ENCODE data around the gene TSEN54.

TSEN54 gene

GRCh38 chr17:75548813-75549212, 32.5 kb downstream of the TSEN54 start:
- Histone ChIP-seq H3K36me3 (ENCODE audit: insufficient read depth, insufficient read length, low read length) (peaks cover 11% of the 10 kb centered on the region), H3K4me3 (ENCODE audit: insufficient read length, low read depth) (no peak overlapping the region), H3K9ac (ENCODE audit: insufficient read length, low read depth) (peak overlapping the region; percentile 36), H3K9me3 (ENCODE audit: insufficient read depth, low read length) (no peaks in the 10 kb centered on the region), H3K4me1 (ENCODE audit: insufficient read depth, insufficient read length) (peaks cover 49% of the 10 kb centered on the region), H3K27me3 (ENCODE audit: insufficient read depth, insufficient read length) (no peaks in the 10 kb centered on the region)
- no peak for TF ChIP-seq ZNF274 (IDR thresholded peaks at IDR 0.05; ENCODE audit: low read depth, low read length)
- TF ChIP-seq YY1 (IDR thresholded peaks at IDR 0.05; ENCODE audit: insufficient read depth, insufficient read length), result no peak
- no peak for TF ChIP-seq SUZ12 (IDR thresholded peaks at IDR 0.05; ENCODE audit: extremely low read depth, insufficient read depth, insufficient read length)
- no peak for DNase-seq (ENCODE audit: low read depth, low spot score)

DNA sequence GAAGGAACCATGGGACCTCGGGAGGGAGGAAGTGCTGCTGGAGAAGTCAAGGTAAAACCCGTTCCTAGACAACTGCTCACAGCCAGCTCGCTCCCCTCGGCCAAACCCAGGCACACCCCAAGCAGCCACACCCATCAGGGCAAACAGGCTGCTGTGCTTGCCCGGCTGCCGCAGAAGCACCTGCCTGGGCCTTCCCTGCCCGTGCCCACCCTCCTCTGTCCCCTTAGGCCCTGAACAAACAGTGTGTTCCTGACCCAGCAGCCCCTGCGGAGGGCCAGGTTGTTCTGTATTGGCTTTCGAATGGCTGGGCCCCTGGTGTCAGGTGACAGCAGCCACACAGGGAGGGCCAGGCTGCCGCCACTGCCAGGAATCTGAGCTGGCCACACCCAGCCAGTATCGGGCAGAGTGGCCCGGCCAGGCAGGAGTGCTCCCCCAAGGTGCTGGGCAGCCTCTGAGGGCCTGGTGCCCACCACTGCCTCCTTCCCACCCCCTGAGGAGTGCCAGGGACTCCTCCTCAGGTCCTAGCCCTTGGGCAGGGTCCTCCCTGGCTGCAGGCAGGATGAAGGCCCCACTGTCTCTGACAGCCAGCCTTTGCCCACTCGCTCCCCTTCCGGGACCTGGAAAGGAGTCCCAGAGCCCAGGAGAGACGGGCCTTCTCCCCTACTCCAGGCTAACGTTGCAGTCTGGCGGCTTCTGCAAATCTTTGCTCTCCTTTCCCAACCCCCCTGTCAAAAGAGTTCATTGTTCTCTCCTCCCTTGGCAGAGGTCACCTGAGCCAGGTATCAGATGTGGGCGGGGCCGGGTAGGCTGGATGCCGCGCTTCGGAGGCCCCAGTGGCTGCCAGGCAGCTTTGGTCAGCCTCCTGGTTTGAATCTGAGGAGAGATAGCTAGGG, 33.2 kb downstream of the TSEN54 start:
- Histone ChIP-seq H3K9ac (ENCODE audit: insufficient read length, low read depth) (peak overlapping the region; percentile 57), H3K4me3 (ENCODE audit: insufficient read length, low read depth) (no peak overlapping the region), H3K4me1 (ENCODE audit: insufficient read depth, insufficient read length) (peaks cover 43% of the 10 kb centered on the region), H3K27me3 (ENCODE audit: insufficient read depth, insufficient read length) (no peaks in the 10 kb centered on the region), H3K9me3 (ENCODE audit: insufficient read depth, low read length) (no peaks in the 10 kb centered on the region), H3K36me3 (ENCODE audit: insufficient read depth, insufficient read length, low read length) (peaks cover 9% of the 10 kb centered on the region)
- no peak for DNase-seq (ENCODE audit: low read depth, low spot score)
- TF ChIP-seq ZNF274 (IDR thresholded peaks at IDR 0.05; ENCODE audit: low read depth, low read length), result no peak
- no peak for TF ChIP-seq YY1 (IDR thresholded peaks at IDR 0.05; ENCODE audit: insufficient read depth, insufficient read length)
- TF ChIP-seq SUZ12 (IDR thresholded peaks at IDR 0.05; ENCODE audit: extremely low read depth, insufficient read depth, insufficient read length), result no peak

GRCh38 chr17:75550139-75550465, 33.8 kb downstream of the TSEN54 start:
- no peak for TF ChIP-seq ZNF274 (IDR thresholded peaks at IDR 0.05; ENCODE audit: low read depth, low read length)
- TF ChIP-seq YY1 (IDR thresholded peaks at IDR 0.05; ENCODE audit: insufficient read depth, insufficient read length), result no peak
- TF ChIP-seq SUZ12 (IDR thresholded peaks at IDR 0.05; ENCODE audit: extremely low read depth, insufficient read depth, insufficient read length), result no peak
- H3K9ac ChIP-seq (ENCODE audit: insufficient read length, low read depth), result peak overlapping the region; percentile 5
- H3K27me3 ChIP-seq (ENCODE audit: insufficient read depth, insufficient read length), result no peaks in the 10 kb centered on the region
- H3K4me1 ChIP-seq (ENCODE audit: insufficient read depth, insufficient read length), result peaks cover 40% of the 10 kb centered on the region
- H3K4me3 ChIP-seq (ENCODE audit: insufficient read length, low read depth), result no peak overlapping the region
- H3K36me3 ChIP-seq (ENCODE audit: insufficient read depth, insufficient read length, low read length), result peaks cover 9% of the 10 kb centered on the region
- H3K9me3 ChIP-seq (ENCODE audit: insufficient read depth, low read length), result no peaks in the 10 kb centered on the region
- no peak for DNase-seq (ENCODE audit: low read depth, low spot score)

- Histone ChIP-seq H3K9ac (ENCODE audit: insufficient read length, low read depth) (no peak overlapping the region), H3K36me3 (ENCODE audit: insufficient read depth, insufficient read length, low read length) (peaks cover 7% of the 10 kb centered on the region)
Measured at GRCh38 chr17:75551266-75551665, 34.9 kb downstream of the TSEN54 start.

GRCh38 chr17:75552425-75553294, 36.3 kb downstream of the TSEN54 start:
- H3K4me1 ChIP-seq (ENCODE audit: insufficient read depth, insufficient read length), result peaks cover 43% of the 10 kb centered on the region
- H3K27me3 ChIP-seq (ENCODE audit: insufficient read depth, insufficient read length), result no peaks in the 10 kb centered on the region
- TF ChIP-seq YY1 (IDR thresholded peaks at IDR 0.05; ENCODE audit: insufficient read depth, insufficient read length) (no peak), ZNF274 (IDR thresholded peaks at IDR 0.05; ENCODE audit: low read depth, low read length) (no peak), SUZ12 (IDR thresholded peaks at IDR 0.05; ENCODE audit: extremely low read depth, insufficient read depth, insufficient read length) (no peak)
- no peak overlapping the region for H3K4me3 ChIP-seq (ENCODE audit: insufficient read length, low read depth)
- no peaks in the 10 kb centered on the region for H3K9me3 ChIP-seq (ENCODE audit: insufficient read depth, low read length)
- peaks cover 6% of the 10 kb centered on the region for H3K36me3 ChIP-seq (ENCODE audit: insufficient read depth, insufficient read length, low read length)
- peak overlapping the region; percentile 14 for H3K9ac ChIP-seq (ENCODE audit: insufficient read length, low read depth)
- DNase-seq (ENCODE audit: low read depth, low spot score), result no peak

More at GRCh38 chr17:75551266-75551665, 34.9 kb downstream of the TSEN54 start:
- no peak overlapping the region for H3K4me3 ChIP-seq (ENCODE audit: insufficient read length, low read depth)
- peaks cover 39% of the 10 kb centered on the region for H3K4me1 ChIP-seq (ENCODE audit: insufficient read depth, insufficient read length)
- no peaks in the 10 kb centered on the region for H3K27me3 ChIP-seq (ENCODE audit: insufficient read depth, insufficient read length)
- no peaks in the 10 kb centered on the region for H3K9me3 ChIP-seq (ENCODE audit: insufficient read depth, low read length)
- DNase-seq (ENCODE audit: low read depth, low spot score), result no peak
- TF ChIP-seq ZNF274 (IDR thresholded peaks at IDR 0.05; ENCODE audit: low read depth, low read length) (no peak), YY1 (IDR thresholded peaks at IDR 0.05; ENCODE audit: insufficient read depth, insufficient read length) (no peak), SUZ12 (IDR thresholded peaks at IDR 0.05; ENCODE audit: extremely low read depth, insufficient read depth, insufficient read length) (no peak)

GRCh38 chr17:75553295-75554110, 37.2 kb downstream of the TSEN54 start:
- Histone ChIP-seq H3K4me1 (ENCODE audit: insufficient read depth, insufficient read length) (peaks cover 50% of the 10 kb centered on the region), H3K9ac (ENCODE audit: insufficient read length, low read depth) (no peak overlapping the region), H3K4me3 (ENCODE audit: insufficient read length, low read depth) (no peak overlapping the region), H3K27me3 (ENCODE audit: insufficient read depth, insufficient read length) (no peaks in the 10 kb centered on the region), H3K36me3 (ENCODE audit: insufficient read depth, insufficient read length, low read length) (peaks cover 10% of the 10 kb centered on the region), H3K9me3 (ENCODE audit: insufficient read depth, low read length) (no peaks in the 10 kb centered on the region)
- DNase-seq (ENCODE audit: low read depth, low spot score), result no peak
- no peak for TF ChIP-seq ZNF274 (IDR thresholded peaks at IDR 0.05; ENCODE audit: low read depth, low read length)
- TF ChIP-seq SUZ12 (IDR thresholded peaks at IDR 0.05; ENCODE audit: extremely low read depth, insufficient read depth, insufficient read length), result no peak
- no peak for TF ChIP-seq YY1 (IDR thresholded peaks at IDR 0.05; ENCODE audit: insufficient read depth, insufficient read length)

All from NT2/D1 (cell line).